Body of pancreas (tissue), 4 donors: ENCODE results near the gene CTIF. TPM values are rescaled to one million over a fixed set of nuclear protein-coding genes. Genes with fewer than 3 reads are reported as not detected.

ENCODE experiments used
- ATAC-seq: fragments of 150-250 bp; one replicate; pipeline ENCODE4 v1.9.1; 2016
- DNase-seq, 4 donors: peaks; one replicate each; pipeline ENCODE4 v3.0.0-alpha.2; 2019
- H3K27ac ChIP-seq, 4 donors: fragments of 200-600 bp; sonication (generic); 1 replicate in 3 of 4; 2 replicates in 1 of 4; pipeline versions ENCODE4 v1.5.1 to v1.6.1; 2016 to 2019; ENCODE audit warnings: mild to moderate bottlenecking in 1 of 4, mixed read lengths in 1 of 4, moderate library complexity in 1 of 4
- H3K27me3 ChIP-seq, 2 donors: fragments of 200-600 bp; sonication (generic); one replicate each; pipeline ENCODE4 v1.6.0; 2016; ENCODE audit warnings: mild to moderate bottlenecking in 1 of 2
- H3K36me3 ChIP-seq, 2 donors: fragments of 200-600 bp; sonication (generic); replicated peaks in 1 of 2; 2 replicates each; pipeline ENCODE4 v1.5.1; 2016; ENCODE audit warnings: low read depth in 2 of 2; ENCODE audit not compliant: insufficient read depth in 1 of 2
- H3K4me1 ChIP-seq: fragments of 200-600 bp; sonication (generic); one replicate; pipeline ENCODE4 v1.6.0; 2016
- H3K4me3 ChIP-seq, 2 donors: fragments of 200-600 bp; sonication (generic); 1 replicate in 1 of 2; 2 replicates in 1 of 2; pipeline ENCODE4 v1.5.1; 2016 to 2019
- H3K9me3 ChIP-seq, 3 donors: fragments of 200-600 bp; sonication (generic); 1 replicate in 2 of 3; 2 replicates in 1 of 3; pipeline ENCODE4 v1.5.1; 2016
- CTCF ChIP-seq, 7 experiments: fragments of 450-650 bp in 4 of 7; fragments of 200-600 bp in 3 of 7; sonication (generic) in 3 of 7; IDR thresholded peaks; one replicate each; pipeline ENCODE4 v1.5.1; 2016 to 2019; ENCODE audit warnings: antibody characterized with exemption in 7 of 7
- POLR2A ChIP-seq, 3 donors: fragments of 450-650 bp; IDR thresholded peaks; one replicate each; pipeline ENCODE4 v1.6.1; 2016; ENCODE audit warnings: antibody characterized with exemption in 3 of 3, mild to moderate bottlenecking in 2 of 3
- WGBS, 2 donors: methylation state at CpG; one replicate each; pipeline ENCODE4 v1.1.5; 2017; 5-methylcytosine and 5-hydroxymethylcytosine counted together
- intact Hi-C: fragments of 100-400 bp; cut with DNase I; formaldehyde crosslinking; loops from one replicate; pipeline ENCODE4 v1.15.1; 2023
- total RNA-seq, 2 donors: library from RNA; depleted of rRNA; stranded (reverse); fragments of >200 nt; gene quantifications; one replicate each; pipeline ENCODE4 v1.1.0, GENCODE V29; 2016

Gene CTIF
- total RNA-seq, 2 donors from 2014 or later, result 18.7 to 24.4 TPM

- 73 to 82% methylated on average over 15 of the region's 15 CpGs for WGBS, 2 donors
- Histone ChIP-seq H3K4me3 (no peak overlapping the region), H3K36me3 (no peaks in the 10 kb centered on the region), H3K27ac (no peak overlapping the region), H3K9me3 (no peaks in the 10 kb centered on the region), H3K27me3 (no peaks in the 10 kb centered on the region), H3K4me1 (peaks cover 7% of the 10 kb centered on the region)
- TF ChIP-seq CTCF (IDR thresholded peaks at IDR 0.05) (no peak), POLR2A (IDR thresholded peaks at IDR 0.05) (no peak)
- ATAC-seq (no peak), DNase-seq (no peak)
- intact Hi-C loops, result no loop called here
Measured at GRCh38 chr18:48874701-48875162, 335.9 kb downstream of the CTIF start.

- intact Hi-C loops, result no loop called here
- ATAC-seq (no peak), DNase-seq (no peak)
- H3K4me1 ChIP-seq, result peaks cover 7% of the 10 kb centered on the region
- no peak overlapping the region for H3K4me3 ChIP-seq
- H3K36me3 ChIP-seq, result no peaks in the 10 kb centered on the region
- H3K27me3 ChIP-seq, result no peaks in the 10 kb centered on the region
- no peak overlapping the region for H3K27ac ChIP-seq
- no peaks in the 10 kb centered on the region for H3K9me3 ChIP-seq
- TF ChIP-seq POLR2A (IDR thresholded peaks at IDR 0.05) (no peak), CTCF (IDR thresholded peaks at IDR 0.05) (no peak)
- 91 to 92% methylated on average over 15 to 18 of the region's 18 CpGs for WGBS, 2 donors
Measured at GRCh38 chr18:48875314-48875941, 336.6 kb downstream of the CTIF start.

- WGBS, 2 donors, result 71 to 83% methylated on average over 12 to 15 of the region's 15 CpGs
- DNase-seq, result no peak
- no peaks in the 10 kb centered on the region for H3K27me3 ChIP-seq
- H3K4me3 ChIP-seq, result no peak overlapping the region
- intact Hi-C loops, result no loop called here
- no peak overlapping the region for H3K27ac ChIP-seq
- H3K9me3 ChIP-seq, result no peaks in the 10 kb centered on the region
- no peaks in the 10 kb centered on the region for H3K36me3 ChIP-seq
- TF ChIP-seq CTCF (IDR thresholded peaks at IDR 0.05), result no peak
- TF ChIP-seq POLR2A (IDR thresholded peaks at IDR 0.05), result no peak
- H3K4me1 ChIP-seq, result peaks cover 7% of the 10 kb centered on the region
- ATAC-seq, result no peak
Measured at GRCh38 chr18:48875942-48876511, 337.2 kb downstream of the CTIF start.

GRCh38 chr18:48876590-48876989 lies 337.8 kb downstream of the CTIF start:
- no peaks in the 10 kb centered on the region for H3K36me3 ChIP-seq
- H3K4me1 ChIP-seq, result peaks cover 7% of the 10 kb centered on the region
- intact Hi-C loops, result no loop called here
- ATAC-seq (no peak), DNase-seq (no peak)
- H3K27ac ChIP-seq, result no peak overlapping the region
- 90 to 93% methylated on average over 6 of the region's 6 CpGs for WGBS, 2 donors
- no peaks in the 10 kb centered on the region for H3K27me3 ChIP-seq
- no peaks in the 10 kb centered on the region for H3K9me3 ChIP-seq
- H3K4me3 ChIP-seq, result no peak overlapping the region
- TF ChIP-seq CTCF (IDR thresholded peaks at IDR 0.05) (no peak), POLR2A (IDR thresholded peaks at IDR 0.05) (no peak)

- Histone ChIP-seq H3K4me3 (no peak overlapping the region), H3K9me3 (no peaks in the 10 kb centered on the region), H3K4me1 (peaks cover 7% of the 10 kb centered on the region), H3K27ac (no peak overlapping the region), H3K27me3 (no peaks in the 10 kb centered on the region), H3K36me3 (no peaks in the 10 kb centered on the region)
- intact Hi-C loops, result no loop called here
- WGBS, 2 donors, result 81 to 90% methylated on average over 3 of the region's 3 CpGs
- no peak for DNase-seq
- ATAC-seq, result no peak
- TF ChIP-seq CTCF (IDR thresholded peaks at IDR 0.05) (no peak), POLR2A (IDR thresholded peaks at IDR 0.05) (no peak)
Measured at GRCh38 chr18:48877941-48878340, 339.1 kb downstream of the CTIF start.
